Activated T-cell treated with anti-CD3 and anti-CD28 coated beads for 4 hours (primary cell): ENCODE data around the gene RHEX.
"Not testable (repeated sequence)": the region's sequence is repeated elsewhere in the genome, so short reads cannot be mapped to it uniquely, and the experiment has no call there.

Experiments
- DNase-seq: peaks from one replicate; pipeline ENCODE4 v3.0.0-alpha.2; 2020

The RHEX gene, protein sequence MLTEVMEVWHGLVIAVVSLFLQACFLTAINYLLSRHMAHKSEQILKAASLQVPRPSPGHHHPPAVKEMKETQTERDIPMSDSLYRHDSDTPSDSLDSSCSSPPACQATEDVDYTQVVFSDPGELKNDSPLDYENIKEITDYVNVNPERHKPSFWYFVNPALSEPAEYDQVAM

DNA sequence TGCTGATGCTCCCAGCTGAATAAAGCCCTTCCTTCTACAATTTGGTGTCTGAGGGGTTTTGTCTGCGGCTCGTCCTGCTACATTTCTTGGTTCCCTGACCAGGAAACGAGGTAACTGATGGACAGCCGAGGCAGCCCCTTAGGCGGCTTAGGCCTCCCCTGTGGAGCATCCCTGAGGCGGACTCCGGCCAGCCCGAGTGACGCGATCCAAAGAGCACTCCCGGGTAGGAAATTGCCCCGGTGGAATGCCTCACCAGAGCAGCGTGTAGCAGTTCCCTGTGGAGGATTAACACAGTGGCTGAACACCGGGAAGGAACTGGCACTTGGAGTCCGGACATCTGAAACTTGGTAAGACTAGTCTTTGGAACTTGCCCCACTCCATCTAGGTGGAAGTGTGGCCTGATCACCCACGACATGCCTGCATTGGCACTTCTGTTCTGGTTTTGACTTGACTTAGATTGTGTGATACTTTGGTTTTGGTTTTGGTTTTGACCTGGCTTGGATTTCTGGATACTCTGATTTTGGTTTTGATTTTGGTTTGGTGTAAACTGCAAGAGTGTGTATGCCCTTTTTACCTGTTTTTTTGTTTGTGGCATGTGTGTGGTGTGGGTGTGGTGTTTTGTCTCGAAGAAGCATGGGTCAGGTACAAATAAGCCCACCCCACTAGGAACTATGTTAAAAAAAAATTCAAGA, at the start of gene RHEX:
Gene RHEX (plus strand): TSS at position 255 of the 692 bp plus-strand sequence. CDS start 44,656 bp downstream, outside the sequence.
- not testable (repeated sequence) for DNase-seq

DNA sequence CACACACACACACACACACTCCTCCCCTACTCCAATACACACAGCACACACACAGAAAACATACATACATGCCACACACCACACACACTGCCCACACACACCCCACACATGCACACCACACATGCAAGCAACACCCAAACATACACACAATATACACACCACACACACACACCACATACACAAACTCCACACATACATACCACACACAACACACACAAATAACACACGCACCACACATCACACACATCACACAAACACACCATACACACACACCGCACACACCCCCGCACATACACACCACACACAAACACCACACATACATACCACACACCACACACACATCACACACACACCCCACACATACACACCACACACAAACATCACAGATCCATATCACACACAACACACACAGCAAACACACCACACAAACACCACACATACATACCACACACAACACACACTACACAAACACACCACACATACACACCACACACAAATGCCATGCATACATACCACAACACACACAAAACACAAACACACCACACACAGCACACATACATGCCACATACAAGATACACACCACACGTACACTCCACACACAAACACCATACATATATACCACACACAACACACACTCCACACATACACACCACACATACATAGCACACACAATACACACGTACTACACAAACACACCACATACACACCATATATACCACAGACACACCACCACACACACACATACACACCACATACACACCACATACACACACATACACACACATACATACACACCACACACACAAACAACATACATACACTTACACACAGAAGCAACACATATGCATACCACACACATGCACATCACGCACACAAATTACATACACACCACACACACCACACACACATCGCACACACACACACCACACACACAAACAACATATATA, 48.8 kb upstream of the RHEX start:
- DNase-seq: no peak

DNA sequence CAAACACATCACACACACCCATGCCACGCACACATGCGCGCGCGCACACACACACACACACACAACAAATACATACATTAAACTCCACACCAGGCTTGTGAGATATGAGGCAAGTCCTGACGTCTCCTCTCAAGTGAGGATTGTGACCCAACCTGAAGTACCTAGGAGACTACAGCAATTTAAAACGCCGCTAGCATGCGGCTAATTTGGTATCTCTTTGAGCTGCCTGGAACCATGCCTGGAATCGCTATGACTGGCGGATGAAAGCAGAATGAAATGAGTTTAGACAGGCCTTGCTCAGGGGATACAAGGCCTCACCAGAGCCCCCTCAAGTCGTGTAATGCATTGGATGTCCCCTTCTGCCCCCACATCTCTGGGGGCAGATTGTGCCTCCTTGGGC, 48.1 kb upstream of the RHEX start:
- DNase-seq: no peak

DNA sequence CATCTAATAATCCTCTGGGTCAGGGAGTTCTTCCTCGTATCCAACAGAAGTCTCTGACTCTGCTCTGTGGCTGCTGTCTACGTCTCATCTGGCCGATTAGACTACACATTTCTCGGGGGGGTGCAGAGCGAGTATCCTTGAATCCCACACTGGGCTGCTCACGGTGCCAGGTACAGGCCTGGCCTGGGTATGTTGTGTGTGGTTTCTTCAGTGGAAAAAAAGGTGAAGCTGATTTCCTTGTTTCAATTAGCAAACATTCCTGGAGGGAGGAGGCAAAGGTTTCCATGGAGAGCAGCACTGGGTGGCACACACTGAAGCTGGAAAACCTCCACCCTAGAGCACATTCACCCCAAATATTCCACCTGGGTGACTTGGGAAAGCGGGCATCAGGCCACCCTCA, 47.7 kb upstream of the RHEX start:
- no peak for DNase-seq

DNA sequence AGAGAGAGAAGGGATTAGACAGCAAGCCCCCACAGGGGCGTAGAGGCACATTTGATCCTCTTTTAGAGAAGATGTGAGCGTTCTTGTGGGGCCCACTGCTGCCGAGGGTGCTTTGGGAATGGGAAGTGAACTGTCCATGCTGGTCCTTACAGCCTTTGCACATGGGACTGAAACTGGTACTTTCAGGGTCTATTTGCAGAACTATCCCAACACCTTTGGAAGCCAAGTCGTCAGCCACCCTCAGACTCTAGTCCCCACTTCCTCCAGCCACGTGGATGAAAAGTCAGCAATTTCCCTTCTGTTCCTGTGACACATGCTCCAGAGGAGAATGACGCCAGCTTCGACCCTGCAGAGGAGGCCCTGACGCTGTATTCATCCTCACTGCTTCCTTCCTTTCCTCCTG, 47.2 kb upstream of the RHEX start:
- DNase-seq: no peak

DNA sequence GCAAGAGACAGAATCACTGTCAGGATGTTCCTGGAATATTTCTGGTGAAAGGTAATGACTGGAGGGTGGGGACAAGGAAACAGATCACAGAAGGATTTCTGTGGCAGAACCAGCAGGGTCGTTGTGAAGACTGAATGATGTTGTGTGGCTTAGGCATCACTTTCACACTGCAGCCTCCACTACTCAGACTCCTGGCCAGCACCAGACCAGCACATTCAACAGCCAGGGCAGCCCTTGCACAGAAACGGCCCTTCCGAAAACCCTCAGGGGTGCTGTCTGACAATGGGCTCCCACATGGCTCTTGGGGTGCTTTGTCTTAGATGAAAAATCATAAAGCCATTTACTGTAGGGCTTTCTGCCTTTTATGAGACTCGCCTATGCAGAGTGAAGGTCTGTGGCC, 46.0 kb upstream of the RHEX start:
- no peak for DNase-seq

DNA sequence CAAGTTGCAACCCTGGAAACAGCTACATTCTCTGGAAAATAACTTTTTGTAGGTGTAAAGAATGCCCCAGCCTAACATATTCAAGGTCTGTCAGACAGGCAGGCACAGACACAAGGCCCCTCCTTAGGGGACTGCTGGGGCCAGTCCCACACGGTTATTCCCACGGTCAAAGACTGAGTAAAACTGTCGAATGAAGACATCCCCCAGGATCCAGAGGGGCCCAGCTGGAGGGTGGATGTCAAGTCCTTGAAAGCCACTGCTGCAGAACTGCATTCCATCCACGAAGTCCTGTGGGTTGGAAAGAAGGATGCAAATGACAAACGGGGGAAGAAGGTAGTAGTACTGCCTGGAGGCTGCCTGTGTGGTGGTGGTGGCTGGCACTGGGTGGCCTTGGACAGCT, 42.9 kb upstream of the RHEX start:
- no peak for DNase-seq

DNA sequence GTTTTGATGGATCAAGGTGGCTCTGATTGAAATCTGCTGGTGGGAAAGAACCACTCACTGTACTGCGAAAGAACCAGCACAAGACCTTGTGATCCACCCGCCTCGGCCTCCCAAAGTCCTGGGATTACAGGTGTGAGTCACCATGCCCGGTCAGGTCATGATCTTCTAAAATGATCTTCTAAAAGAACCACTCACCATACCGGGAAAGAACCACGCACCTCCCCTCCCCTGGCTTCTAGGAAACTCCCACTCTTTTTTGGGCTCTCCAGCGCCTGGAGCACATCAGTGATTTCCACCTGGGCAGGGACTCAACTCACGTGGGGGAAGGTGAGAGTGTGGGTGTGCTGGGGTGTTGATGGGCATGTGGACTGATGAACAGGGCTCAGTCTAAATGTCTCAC, 41.9 kb upstream of the RHEX start:
- DNase-seq: no peak

DNA sequence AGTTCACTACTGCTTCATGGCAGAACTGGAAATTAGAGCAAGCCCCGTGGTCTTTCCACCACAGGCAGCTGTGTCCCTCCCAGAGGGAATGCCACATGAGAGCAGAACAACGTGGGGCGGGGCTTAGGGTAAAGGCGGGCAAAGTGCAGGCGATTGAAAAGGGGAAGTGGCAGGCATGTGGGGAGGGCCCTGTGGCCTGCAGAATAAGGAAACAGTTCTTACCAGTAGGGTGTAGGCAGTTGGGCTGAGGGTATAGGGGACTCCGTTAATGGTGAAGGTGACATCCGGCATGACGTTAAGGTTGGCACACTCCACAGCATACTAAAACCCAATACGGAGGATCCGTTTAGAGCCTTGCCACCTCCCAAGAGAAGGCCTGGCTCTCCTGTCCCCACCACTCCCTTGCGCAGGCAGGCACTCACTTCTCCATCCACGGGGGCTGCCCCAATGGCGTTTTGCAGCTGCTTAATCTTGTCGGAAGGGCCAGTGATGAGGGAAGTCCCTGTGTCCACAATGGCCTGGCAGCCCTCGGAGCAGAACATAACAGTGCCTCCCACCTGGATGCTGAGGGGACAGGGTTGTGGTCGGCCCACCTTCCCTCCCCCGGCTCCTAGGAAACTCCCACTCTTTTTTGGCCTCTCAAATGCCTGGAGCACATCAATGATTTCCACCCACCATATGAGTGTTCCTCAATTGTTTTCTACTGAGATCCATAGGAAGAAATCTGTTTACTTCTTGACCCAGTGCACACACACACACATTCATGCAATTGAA, 40.7 kb upstream of the RHEX start:
- DNase-seq: no peak

DNA sequence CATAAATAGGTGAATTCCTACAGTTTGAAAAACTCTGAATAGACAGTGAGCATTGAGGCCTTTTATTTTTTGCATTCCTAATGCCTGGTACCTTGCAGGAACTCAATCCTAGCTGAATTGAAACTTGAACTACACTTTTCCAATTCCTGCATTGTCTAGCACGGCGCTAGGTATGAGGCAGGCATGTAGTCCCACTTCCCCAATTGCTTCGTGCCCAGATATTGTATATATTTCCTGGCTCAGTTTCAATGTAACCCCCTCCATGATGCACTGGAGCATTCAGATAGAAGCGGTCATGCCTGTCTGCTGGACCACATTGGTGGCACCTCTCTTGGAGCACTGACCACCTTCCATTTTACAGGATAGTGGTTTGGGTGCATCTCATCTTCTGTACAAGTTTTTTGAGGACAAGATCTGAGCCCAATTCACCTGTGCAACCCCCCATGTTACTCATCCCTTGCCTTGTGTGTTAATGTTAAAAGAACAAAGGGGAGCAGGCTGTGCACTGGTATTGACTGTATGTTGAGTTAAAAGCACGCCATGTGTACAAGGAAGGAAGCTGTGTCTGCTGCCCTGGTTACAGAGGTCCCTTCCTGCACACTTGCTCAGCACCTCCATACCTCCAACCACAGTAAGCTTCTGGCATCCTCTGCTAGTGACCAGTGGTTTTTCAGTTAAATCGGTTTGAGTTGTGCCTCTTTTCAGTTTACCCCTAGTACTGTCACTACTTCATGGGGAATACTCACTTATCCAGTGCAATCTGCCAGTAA, 39.8 kb upstream of the RHEX start:
- DNase-seq: no peak

DNA sequence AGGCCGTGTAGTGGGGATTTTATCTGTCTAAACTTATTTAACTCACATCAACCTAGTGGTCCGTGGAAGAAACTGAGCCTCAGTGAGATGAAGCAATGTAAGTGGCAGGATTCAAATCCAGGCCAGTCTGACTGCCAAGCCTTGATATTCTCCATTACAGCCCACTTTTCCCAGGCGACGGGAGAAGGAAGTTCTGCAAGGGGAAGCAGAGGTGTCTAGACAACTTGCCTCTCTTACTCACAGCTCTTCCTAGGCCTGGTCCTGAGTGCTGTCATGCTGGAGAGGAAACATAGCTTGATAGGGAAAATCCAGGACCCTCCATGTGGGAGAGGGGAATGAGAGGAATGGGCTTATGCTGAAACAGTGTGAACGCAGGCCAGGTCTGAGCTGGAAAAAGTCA, 38.4 kb upstream of the RHEX start:
- DNase-seq: no peak

DNA sequence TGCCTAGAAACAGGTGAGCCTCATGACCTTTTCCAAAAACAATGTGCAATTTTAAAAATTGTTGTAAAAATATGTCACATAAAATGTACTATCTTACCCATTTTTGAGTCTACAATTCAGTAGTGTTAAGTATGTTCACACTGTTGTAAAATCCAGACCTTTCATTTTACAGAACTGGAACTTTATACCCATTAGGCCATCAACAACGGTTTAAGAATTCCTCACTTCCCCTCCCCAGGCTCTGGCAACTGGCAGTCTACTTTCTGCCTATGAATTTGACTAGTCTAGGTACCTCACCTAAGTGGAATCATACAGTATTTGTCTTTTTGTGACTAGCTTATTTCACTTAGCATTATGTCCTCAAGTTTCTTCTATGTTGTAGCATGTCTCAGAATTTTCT, 37.9 kb upstream of the RHEX start:
- DNase-seq: no peak

DNA sequence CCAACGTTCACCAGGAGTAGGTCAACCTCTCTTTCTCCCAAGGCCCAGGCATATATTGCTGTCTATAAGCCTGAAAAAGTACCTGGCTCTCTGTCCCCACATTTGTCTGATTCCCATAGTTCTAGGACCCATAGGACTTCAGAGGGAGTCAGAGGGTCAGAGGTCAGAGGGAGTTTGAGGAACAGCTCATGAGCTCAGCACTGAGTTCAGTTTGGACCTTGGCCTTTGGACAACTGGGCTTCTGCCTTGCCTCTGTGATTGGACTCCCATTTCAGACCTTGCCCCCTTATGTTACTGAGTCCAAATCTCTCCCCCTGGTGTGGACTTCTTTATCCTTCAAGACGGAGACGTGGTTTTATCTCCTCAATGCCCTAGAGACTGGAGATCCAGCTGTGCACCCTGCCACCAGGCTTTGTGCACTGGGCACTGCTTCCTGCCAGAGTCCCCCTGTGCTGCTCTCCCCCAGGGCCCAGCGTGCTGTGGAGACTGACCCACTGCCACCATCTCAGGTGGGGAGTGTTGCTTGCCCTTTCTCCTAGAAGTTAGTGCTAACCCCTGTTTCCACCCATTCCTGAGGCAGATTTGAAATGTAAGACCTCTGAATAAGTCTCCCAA, 32.5 kb upstream of the RHEX start:
- DNase-seq: no peak

DNA sequence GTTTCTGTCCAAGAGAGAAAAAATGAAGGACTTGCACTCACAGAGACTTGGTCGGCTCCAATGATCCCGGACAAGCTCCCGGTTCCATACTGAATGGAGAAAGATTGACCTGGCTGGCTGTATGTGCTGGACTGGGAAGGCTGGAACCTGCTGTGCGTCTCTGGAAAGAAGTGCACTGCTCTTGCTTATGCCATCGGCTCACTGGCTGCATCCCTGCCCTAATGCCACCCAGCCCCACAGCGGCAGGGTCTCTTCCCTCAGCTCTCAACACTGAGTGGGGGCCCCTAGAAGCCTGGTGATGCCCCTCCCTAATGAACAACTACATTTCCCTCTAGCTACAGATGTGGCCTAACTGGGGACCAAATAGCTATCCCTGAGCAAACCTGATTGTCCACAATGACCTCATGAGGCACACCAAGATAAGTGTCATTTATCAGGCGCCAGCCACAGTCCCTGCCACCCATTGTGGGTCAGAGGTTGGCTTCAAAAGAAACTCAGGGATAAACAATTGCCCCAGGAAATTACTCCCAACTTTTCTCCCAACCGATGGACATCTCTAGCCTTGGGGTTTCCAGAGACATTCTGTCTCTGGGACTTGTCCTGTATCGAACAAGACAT, 31.9 kb upstream of the RHEX start:
- no peak for DNase-seq

DNA sequence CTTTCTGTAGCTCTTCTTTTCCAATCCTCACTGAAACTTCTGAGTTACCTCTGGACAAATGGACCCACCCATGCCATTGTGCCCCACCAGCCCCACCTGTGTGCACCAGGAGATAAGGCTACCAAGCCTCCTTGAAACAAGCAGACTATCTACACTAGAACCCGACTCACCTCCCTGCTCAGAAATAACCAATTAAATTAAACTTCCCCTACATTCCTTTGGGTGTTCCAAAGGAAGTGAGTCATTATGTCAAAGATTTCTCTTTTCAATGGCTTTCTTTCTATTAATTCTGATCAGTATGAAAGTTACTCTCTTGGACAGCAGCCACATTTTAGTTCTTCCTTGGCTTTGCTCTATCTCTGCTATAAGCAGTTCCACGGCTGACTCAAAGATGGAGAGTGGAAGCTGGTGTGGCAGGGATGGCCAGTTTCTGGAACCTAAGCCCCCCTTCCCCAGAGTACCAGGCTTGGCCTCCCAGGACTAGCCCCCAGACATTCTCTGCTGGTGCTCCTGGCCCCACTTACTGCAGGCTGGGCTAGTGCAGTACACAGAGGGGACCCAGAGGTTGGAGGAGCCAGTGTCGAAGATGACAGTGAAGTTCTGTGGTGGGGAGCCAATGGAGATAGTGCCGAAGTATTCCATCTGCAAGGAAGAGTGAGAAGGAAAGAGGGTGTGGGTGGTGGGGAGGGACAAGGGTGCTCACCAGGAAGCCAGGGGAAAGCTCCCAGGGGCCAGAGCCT, 31.2 kb upstream of the RHEX start:
- no peak for DNase-seq

DNA sequence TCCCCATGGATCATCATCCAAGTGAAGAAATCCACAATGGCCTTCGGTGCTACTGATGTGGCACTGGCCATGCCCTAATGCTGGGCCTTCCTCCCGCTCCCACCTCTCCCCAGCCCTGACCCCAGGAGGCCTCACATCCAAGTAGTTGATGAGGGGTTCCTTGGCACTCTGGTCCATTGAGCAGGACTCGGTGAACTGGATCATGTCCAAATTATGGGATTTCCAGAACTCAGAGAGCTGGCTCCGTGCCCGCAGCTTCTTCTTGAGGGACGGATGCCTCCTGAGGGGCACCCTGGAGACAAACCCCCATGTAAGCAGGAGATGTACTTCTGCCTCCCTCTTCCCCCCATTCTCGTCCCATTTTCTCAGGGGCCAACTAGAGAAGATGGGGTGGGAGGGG, 30.2 kb upstream of the RHEX start:
- DNase-seq: no peak

DNA sequence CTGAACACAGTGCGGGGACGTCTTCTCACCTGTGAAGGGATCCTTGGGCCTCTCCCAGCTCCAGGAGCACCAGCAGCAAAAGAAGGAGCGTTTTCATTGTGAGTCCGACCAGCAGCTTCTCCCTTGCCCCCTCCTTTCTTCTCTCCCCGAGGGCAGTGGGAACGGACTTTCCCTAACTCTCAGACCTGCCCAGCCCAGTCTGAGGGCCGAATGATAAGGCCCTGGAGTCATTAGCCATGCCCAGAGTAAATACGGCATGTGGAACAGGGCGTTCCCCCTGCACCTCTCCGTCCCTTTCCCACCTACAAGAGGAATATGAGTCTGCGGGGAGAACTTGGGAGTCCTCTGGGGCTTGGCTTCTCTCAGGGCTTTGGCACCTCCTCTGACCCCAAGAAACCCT, 29.3 kb upstream of the RHEX start, which contains the start of gene CTSE:
Gene CTSE (minus strand): TSS at position 201 of the 400 bp plus-strand sequence. CDS start 104 bp downstream, at position 97.
- no peak for DNase-seq

DNA sequence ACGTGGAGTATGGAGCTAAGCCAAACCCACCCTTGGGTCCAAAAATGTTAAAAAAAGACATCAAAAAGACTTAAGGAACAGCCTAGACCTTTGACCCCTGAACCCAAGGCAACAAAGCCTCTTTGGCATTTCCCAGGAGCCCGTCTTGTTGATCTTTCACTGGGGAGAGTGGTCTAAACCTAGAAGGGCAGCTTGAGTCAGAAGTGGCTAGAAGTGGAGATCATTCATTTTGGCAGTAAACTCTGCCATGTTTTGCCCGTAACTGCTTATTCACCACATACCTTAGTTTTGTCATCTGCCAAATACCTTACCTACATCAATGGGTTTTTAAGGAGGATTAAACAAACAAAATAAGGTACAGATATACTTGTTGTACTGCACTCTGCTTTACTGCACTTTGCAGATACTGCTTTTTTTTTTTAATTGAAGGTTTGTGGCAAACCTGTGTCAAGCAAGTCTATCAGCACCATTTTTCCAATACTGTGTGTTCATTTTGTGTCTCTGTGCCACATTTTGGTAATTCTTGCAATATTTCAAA, 27.6 kb upstream of the RHEX start:
- DNase-seq: no peak

DNA sequence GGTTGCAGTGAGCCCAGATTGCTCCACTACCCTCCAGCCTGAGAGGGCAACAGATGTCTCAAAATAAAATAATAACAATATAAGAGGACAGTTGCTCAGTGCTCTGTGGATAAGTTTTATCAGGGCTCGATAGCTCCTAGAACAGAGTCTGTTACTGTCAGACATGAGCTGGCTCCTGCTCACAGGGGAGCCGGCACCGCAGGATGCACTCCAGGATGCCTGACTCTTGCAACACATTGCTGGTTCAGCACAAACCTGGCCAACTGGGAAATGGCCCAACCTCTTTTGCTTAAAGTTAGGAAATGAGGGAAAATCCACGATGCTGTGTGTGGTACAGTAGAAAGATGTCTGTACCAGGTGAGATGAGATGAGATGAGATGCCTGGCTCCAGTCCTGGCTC, 23.5 kb upstream of the RHEX start:
- no peak for DNase-seq

DNA sequence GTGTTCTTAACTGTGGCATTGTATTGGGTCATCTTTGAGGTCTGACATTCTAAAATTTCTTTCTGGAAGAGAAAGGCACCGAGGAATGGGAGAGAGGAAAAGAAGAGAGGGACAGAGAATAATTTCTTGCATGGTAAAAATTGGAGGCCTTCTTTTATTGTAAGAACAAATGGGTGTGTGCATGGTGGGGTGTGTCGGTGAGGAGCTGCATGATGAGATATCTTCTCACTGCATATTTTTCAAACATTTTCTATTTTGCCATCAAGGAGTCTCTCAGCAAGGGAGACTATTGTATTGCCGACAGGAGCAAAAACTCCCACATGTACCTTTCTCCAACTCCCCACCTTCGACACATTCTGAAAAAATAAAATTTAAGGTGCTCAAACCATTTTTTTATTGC, 22.8 kb upstream of the RHEX start:
- no peak for DNase-seq
